Ishikawa (cell line): Measurements from ENCODE around the gene DGKQ.

Source experiments
- CEBPB ChIP-seq: IDR thresholded peaks from 2 replicates; pipeline ENCODE4 v1.6.1; 2012
- CREB1 ChIP-seq: IDR thresholded peaks from 2 replicates; pipeline ENCODE4 v1.6.1; 2012; ENCODE audit warnings: low read depth
- EP300 ChIP-seq: IDR thresholded peaks from 2 replicates; pipeline ENCODE4 v1.6.1; 2012; ENCODE audit warnings: borderline replicate concordance
- FOXM1 ChIP-seq: IDR thresholded peaks from 2 replicates; pipeline ENCODE4 v1.6.1; 2012; ENCODE audit warnings: low read depth, borderline replicate concordance
- MAX ChIP-seq: IDR thresholded peaks from 2 replicates; pipeline ENCODE4 v1.6.1; 2012
- RAD21 ChIP-seq: IDR thresholded peaks from 2 replicates; pipeline ENCODE4 v1.6.1; 2012; ENCODE audit warnings: low read depth
- REST ChIP-seq: IDR thresholded peaks from 2 replicates; pipeline ENCODE4 v1.6.1; 2012; ENCODE audit warnings: low read depth, mild to moderate bottlenecking
- TAF1 ChIP-seq: IDR thresholded peaks from 2 replicates; pipeline ENCODE4 v1.6.1; 2012; ENCODE audit warnings: low read depth, mild to moderate bottlenecking
- TCF12 ChIP-seq: IDR thresholded peaks from 2 replicates; pipeline ENCODE4 v1.6.1; 2012; ENCODE audit warnings: low read depth
- TEAD4 ChIP-seq: IDR thresholded peaks from 2 replicates; pipeline ENCODE4 v1.6.1; 2012
- YY1 ChIP-seq: IDR thresholded peaks from 2 replicates; pipeline ENCODE4 v1.6.1; 2012; ENCODE audit warnings: low read depth

- TF ChIP-seq CREB1, result no peak
- no peak for TF ChIP-seq REST
- no peak for TF ChIP-seq TAF1
- no peak for TF ChIP-seq RAD21
- no peak for TF ChIP-seq EP300
- TF ChIP-seq TEAD4, result no peak
- no peak for TF ChIP-seq YY1
- no peak for TF ChIP-seq MAX
- no peak for TF ChIP-seq CEBPB
- no peak for TF ChIP-seq FOXM1
- TF ChIP-seq TCF12, result no peak
These were observed 41.2 kb upstream of the DGKQ start for GRCh38 chr4:1014291-1015167.
